ENCODE measurements around the gene MAP3K10. TPM values are rescaled to one million over a fixed set of nuclear protein-coding genes. Genes with fewer than 3 reads are reported as not detected.

The MAP3K10 gene
- total and polyA plus RNA-seq, 2 donors (not counting 1 experiment from before 2014, with no cell fraction given) = 22.5 to 41.6 TPM

- peaks cover 31% of the 10 kb centered on the region for H3K4me1 Mint-ChIP-seq
- H3K4me3 Mint-ChIP-seq = peak overlapping the region; percentile 76
- Histone ChIP-seq H3K4me2 (replicated peaks; ENCODE audit: low read depth, low read length, poor library complexity, severe bottlenecking) (peak overlapping the region; percentile 99), H3K27ac (ENCODE audit: low read length in 2 of 2) (no peak overlapping the region), H3K79me2 (ENCODE audit: control insufficient read depth, insufficient read depth, low read length) (peaks cover 8% of the 10 kb centered on the region), H3K27me3 (replicated peaks in 1 of 4; ENCODE audit: control extremely low read depth in 1 of 4, control insufficient read depth in 3 of 4, insufficient read depth in 4 of 4, low read length in 3 of 4) (no peaks in the 10 kb centered on the region), H3K4me3 (ENCODE audit: control extremely low read depth in 1 of 5, extremely low read depth in 1 of 5, insufficient read depth in 1 of 5, low read depth in 2 of 5, low read length in 4 of 5) (no peak overlapping the region), H4K20me1 (ENCODE audit: control insufficient read depth, insufficient read depth, low read length, poor library complexity, severe bottlenecking) (no peaks in the 10 kb centered on the region), H2AFZ (ENCODE audit: insufficient read depth, low read depth, low read length, poor library complexity, severe bottlenecking) (no peak overlapping the region), H3K9ac (ENCODE audit: low read length) (no peak overlapping the region), H3K36me3 (replicated peaks in 1 of 2; ENCODE audit: control extremely low read depth in 1 of 2, control insufficient read depth in 1 of 2, extremely low read depth in 1 of 2, insufficient read depth in 2 of 2, low read length in 1 of 2) (peaks cover 0 to 3% of the 10 kb centered on the region in 2 experiments), H3K4me1 (ENCODE audit: control insufficient read depth in 2 of 2, insufficient read depth in 2 of 2, low read length in 2 of 2) (peaks cover 10 to 25% of the 10 kb centered on the region in 2 donors), H3K9me3 (ENCODE audit: control extremely low read depth in 1 of 3, control insufficient read depth in 2 of 3, insufficient read depth in 1 of 3, low read length in 2 of 3) (no peaks in the 10 kb centered on the region)
- 100% methylated on average over 2 of the region's 5 CpGs for WGBS (ENCODE audit: insufficient coverage)
- no peaks in the 10 kb centered on the region for H3K9me3 Mint-ChIP-seq (ENCODE audit: insufficient read depth)
- no peak for TF ChIP-seq EZH2 (IDR thresholded peaks at IDR 0.05; ENCODE audit: borderline replicate concordance, insufficient read depth, low read depth, low read length, poor library complexity, severe bottlenecking)
- TF ChIP-seq CTCF (IDR thresholded peaks at IDR 0.05) = no peak
- peak overlapping the region; percentile 56 for H3K27ac Mint-ChIP-seq
- ChIA-PET POLR2A (interaction anchor here (0.7 kb wide), 1 partner anchor 1638 kb away, joined by 3 read pairs; no protein-coding TSS in a partner anchor), CTCF (no interaction called here)
- intact Hi-C loops (cut with micrococcal nuclease) = no loop called here
- ATAC-seq (ENCODE audit: low read depth) (no peak), DNase-seq (peak; percentile 13)
- H3K27me3 Mint-ChIP-seq = no peaks in the 10 kb centered on the region
These were observed 1.7 kb downstream of the MAP3K10 start for GRCh38 chr19:40192758-40193586.

GRCh38 chr19:40193587-40193849, 2.3 kb downstream of the MAP3K10 start:
- ChIA-PET CTCF (no interaction called here), POLR2A (interaction anchor here (0.7 kb wide), 1 partner anchor 1639 kb away, joined by 3 read pairs; no protein-coding TSS in a partner anchor)
- H3K4me1 ChIP-seq (ENCODE audit: control insufficient read depth in 2 of 2, insufficient read depth in 2 of 2, low read length in 2 of 2) = peaks cover 10 to 25% of the 10 kb centered on the region in 2 donors
- H3K79me2 ChIP-seq (ENCODE audit: control insufficient read depth, insufficient read depth, low read length) = peaks cover 8% of the 10 kb centered on the region
- DNase-seq (no peak), ATAC-seq (ENCODE audit: low read depth) (no peak)
- no peak overlapping the region for H3K4me2 ChIP-seq (replicated peaks; ENCODE audit: low read depth, low read length, poor library complexity, severe bottlenecking)
- H3K27ac ChIP-seq (ENCODE audit: low read length in 2 of 2) = no peak overlapping the region
- no peak overlapping the region for H3K4me3 ChIP-seq (ENCODE audit: control extremely low read depth in 1 of 5, extremely low read depth in 1 of 5, insufficient read depth in 1 of 5, low read depth in 2 of 5, low read length in 4 of 5)
- no peaks in the 10 kb centered on the region for H3K27me3 ChIP-seq (replicated peaks in 1 of 4; ENCODE audit: control extremely low read depth in 1 of 4, control insufficient read depth in 3 of 4, insufficient read depth in 4 of 4, low read length in 3 of 4)
- H3K27ac Mint-ChIP-seq = peak overlapping the region; percentile 34
- no peak overlapping the region for H3K9ac ChIP-seq (ENCODE audit: low read length)
- peaks cover 31% of the 10 kb centered on the region for H3K4me1 Mint-ChIP-seq
- intact Hi-C loops (cut with micrococcal nuclease) = no loop called here
- H2AFZ ChIP-seq (ENCODE audit: insufficient read depth, low read depth, low read length, poor library complexity, severe bottlenecking) = no peak overlapping the region
- H3K9me3 Mint-ChIP-seq (ENCODE audit: insufficient read depth) = no peaks in the 10 kb centered on the region
- H3K36me3 ChIP-seq (replicated peaks in 1 of 2; ENCODE audit: control extremely low read depth in 1 of 2, control insufficient read depth in 1 of 2, extremely low read depth in 1 of 2, insufficient read depth in 2 of 2, low read length in 1 of 2) = peaks cover 0 to 3% of the 10 kb centered on the region in 2 experiments
- H3K9me3 ChIP-seq (ENCODE audit: control extremely low read depth in 1 of 3, control insufficient read depth in 2 of 3, insufficient read depth in 1 of 3, low read length in 2 of 3) = no peaks in the 10 kb centered on the region
- TF ChIP-seq EZH2 (IDR thresholded peaks at IDR 0.05; ENCODE audit: borderline replicate concordance, insufficient read depth, low read depth, low read length, poor library complexity, severe bottlenecking) (no peak), CTCF (IDR thresholded peaks at IDR 0.05) (no peak)
- peak overlapping the region; percentile 38 for H3K4me3 Mint-ChIP-seq
- no peaks in the 10 kb centered on the region for H3K27me3 Mint-ChIP-seq
- no peaks in the 10 kb centered on the region for H4K20me1 ChIP-seq (ENCODE audit: control insufficient read depth, insufficient read depth, low read length, poor library complexity, severe bottlenecking)
- 97% methylated on average over 3 of the region's 3 CpGs for WGBS (ENCODE audit: insufficient coverage)
